PFSK-1 (cell line): ENCODE data around the gene FRMD3.

Source experiments
- POLR2AphosphoS5 ChIP-seq: IDR thresholded peaks from 2 replicates; pipeline ENCODE4 v1.6.1; 2012; ENCODE audit warnings: low read depth, mild to moderate bottlenecking, control low read depth, low read length, moderate library complexity
- TAF1 ChIP-seq: IDR thresholded peaks from 2 replicates; pipeline ENCODE4 v1.6.1; 2012; ENCODE audit warnings: low read length, control low read depth, borderline replicate concordance; ENCODE audit not compliant: insufficient read depth

DNA sequence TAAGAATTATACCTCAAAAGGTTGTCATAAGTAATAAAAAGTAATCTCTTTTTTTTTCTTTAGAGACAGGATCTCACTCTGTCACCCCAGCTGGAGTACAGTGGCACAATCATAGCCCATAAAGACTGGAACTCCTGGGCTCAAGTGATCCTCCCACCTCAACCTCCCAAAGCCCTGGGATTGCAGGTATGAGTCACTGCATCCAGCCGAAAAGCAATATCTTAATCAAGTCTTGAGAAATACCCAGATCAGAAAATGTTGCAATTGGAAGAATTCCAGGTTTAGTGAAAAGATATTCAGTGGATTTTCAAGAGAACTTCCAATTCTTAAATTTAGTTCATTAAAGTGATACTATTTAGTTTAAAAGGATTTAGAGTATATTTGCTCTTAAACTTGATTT is 43.8 kb upstream of the FRMD3 start:
- TF ChIP-seq TAF1 (no peak), POLR2AphosphoS5 (no peak)
